HFF-Myc (cell line): ENCODE measurements around the gene ACTN4.

Source experiments
- DNase-seq: peaks from one replicate; pipeline ENCODE4 v3.0.0-alpha.2; 2011; ENCODE audit warnings: low read depth; ENCODE audit errors: extremely low read depth
- H3K4me3 ChIP-seq: replicated peaks from 2 replicates; pipeline ENCODE4 v1.5.1; 2011; ENCODE audit warnings: low read depth, mild to moderate bottlenecking, control low read depth, low read length
- CTCF ChIP-seq: IDR thresholded peaks from 2 replicates; pipeline ENCODE4 v1.5.1; 2012; ENCODE audit warnings: mild to moderate bottlenecking, low read depth, low read length, control low read depth; ENCODE audit errors: missing control alignments

Gene ACTN4

DNA sequence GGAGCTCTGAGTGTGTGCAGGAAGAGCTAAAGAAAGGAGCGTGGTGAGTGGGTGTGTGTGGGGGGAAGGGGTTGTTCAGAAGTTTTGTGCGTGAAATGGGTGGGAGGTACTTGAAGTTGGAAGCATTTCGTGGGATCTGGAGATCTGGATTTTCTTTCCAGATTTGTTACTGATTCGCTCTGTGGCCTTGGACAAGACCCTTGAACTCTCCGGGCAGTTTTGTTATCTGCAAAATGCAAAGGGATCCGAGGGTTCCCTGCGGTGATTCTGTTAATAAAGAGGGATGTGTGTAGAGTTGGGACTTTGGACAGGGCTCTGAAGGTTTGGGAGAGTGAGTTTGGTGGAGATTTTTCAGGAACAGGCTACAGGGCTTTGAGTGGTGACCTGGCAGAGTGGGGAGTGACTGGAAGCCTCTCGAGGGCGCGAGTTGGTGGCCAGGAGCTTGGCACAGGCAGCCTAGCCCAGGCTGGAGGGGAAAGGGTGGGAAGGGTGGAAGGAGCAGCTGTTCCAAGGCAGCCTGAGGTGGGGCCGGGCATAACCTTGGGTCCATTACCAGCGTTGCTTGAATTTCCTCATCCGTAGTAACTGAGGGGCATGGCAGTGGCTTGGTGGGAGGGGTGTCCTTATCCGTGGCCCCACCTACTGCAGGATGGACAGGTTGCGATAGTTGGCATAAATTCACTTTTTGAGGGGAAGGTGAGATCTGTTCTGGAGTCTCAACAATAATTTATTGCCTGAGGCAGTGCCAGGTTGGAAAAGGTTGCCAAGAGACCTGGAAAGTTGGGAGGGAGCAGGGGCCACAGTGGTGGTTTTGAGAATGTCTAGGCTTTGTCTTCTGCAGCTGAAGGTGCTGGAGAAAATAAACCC, 2.1 kb downstream of the ACTN4 start:
- H3K4me3 ChIP-seq = peak overlapping the region; percentile 79
- no peak for TF ChIP-seq CTCF
- no peak for DNase-seq

DNA sequence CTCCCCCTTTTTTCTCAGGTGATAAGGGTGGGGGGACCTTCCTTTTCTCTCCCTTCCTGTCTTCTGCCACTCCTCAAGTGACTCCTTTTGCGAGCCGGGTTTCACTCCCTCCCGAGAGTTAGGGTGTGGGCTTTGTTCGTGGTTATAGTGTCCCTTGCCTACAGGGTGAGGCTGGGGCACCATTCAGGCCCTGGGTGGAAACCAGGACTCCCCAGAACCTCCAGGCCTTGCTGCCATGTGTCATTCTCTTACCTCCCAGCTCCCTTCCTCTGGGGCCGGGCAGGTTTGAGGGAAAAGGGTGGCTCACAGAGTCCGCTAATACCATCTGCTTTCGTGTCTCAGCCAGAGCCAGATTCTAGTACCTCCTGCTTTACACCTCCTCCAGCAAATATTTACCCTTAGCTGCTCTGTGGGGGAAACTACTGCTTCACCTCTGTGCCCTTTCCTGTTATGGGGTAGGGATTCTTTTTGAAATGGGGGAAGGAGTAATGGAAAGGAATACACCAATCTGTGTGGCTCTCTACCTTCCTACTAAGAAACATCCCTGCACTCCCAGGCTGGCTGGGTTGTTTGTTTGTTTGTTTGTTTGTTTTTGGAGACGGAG, 2.8 kb downstream of the ACTN4 start:
- no peak for TF ChIP-seq CTCF
- peak overlapping the region; percentile 79 for H3K4me3 ChIP-seq
- DNase-seq = no peak

DNA sequence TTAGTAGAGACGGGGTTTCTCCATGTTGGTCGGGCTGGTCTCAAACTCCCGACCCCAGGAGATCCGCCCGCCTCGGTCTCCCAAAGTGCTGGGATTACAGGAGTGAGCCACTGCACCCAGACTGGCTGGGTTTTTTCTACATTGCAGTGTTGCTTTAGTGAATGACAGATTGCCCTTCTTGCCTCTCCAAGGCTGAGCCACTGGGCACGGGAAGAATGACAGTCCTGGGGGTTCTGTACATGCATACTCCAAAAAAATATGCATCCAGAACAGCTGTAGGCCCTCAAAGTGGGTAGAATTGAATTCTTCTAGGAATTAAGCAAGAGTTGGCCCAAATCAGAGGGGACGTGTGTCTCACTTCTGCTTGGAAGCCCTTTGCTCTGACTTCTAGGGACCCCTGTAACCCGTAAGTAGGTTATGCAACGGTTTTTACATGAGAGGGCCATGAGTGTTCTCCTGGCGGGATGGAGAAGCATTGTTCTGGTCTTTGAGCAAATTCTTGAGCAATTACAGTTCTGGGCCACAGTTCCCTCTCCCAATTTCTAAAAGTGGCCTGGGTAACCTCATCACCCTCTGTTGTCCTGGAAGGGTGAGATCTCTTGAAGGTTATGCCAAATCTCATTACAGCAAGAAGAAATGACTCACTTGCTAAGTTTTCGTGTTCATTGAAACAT, 3.6 kb downstream of the ACTN4 start:
- TF ChIP-seq CTCF = no peak
- peak overlapping the region; percentile 79 for H3K4me3 ChIP-seq
- no peak for DNase-seq

- H3K4me3 ChIP-seq = no peak overlapping the region; the same call in 1 of the 2 replicates
- no peak for TF ChIP-seq CTCF
- DNase-seq = no peak
These were observed 5.7 kb downstream of the ACTN4 start for GRCh38 chr19:38653028-38653571.

DNA sequence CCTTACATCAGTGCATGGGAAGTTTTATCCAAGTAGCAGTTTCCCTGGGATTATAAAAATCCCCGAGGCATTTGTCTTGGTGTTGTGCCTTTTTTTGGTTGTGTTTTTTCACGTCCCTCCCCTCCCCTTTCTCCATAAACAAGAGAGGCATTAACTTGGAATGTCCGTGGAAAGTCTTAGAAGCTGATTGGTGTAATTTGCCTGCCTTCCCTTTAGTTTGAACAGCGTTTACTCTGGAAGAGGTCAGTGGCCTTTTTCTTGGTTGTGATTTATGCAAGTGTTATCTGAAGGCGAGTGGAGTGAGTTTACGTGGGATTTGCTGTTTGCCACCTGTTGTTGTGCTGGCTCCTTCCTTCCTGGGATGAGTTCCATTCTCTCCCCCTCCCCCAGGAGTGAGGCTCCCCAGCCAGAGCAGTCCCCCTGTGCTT, 7.2 kb downstream of the ACTN4 start:
- DNase-seq = no peak
- no peak overlapping the region for H3K4me3 ChIP-seq
- no peak for TF ChIP-seq CTCF

GRCh38 chr19:38655148-38655824, 7.8 kb downstream of the ACTN4 start:
- TF ChIP-seq CTCF = no peak
- H3K4me3 ChIP-seq = no peak overlapping the region
- no peak for DNase-seq
